LoVo (cell line): Measurements from ENCODE around the gene TMEM214.
"Not testable (repeated sequence)": the region's sequence is repeated elsewhere in the genome, so short reads cannot be mapped to it uniquely, and the experiment has no call there.

ENCODE experiments used
- DNase-seq: peaks from one replicate; pipeline ENCODE4 v3.0.0-alpha.2; 2016; ENCODE audit warnings: low spot score

The TMEM214 gene

GRCh38 chr2:27070653-27071276 is 38.0 kb downstream of the TMEM214 start:
- no peak for DNase-seq

- DNase-seq = peak; percentile 93
These were observed 38.7 kb downstream of the TMEM214 start, which contains the start of gene OST4 for GRCh38 chr2:27071277-27071989. Gene OST4 (minus strand): TSS chr2:27071654.

GRCh38 chr2:27071990-27072830 is 39.4 kb downstream of the TMEM214 start:
- no peak for DNase-seq

- no peak for DNase-seq
These were observed 40.2 kb downstream of the TMEM214 start for GRCh38 chr2:27072920-27073319.

GRCh38 chr2:27073782-27074181 is 41.0 kb downstream of the TMEM214 start:
- no peak for DNase-seq

- DNase-seq = no peak
These were observed 42.2 kb downstream of the TMEM214 start for GRCh38 chr2:27074738-27075565.

GRCh38 chr2:27075566-27075871 is 42.8 kb downstream of the TMEM214 start:
- DNase-seq = not testable (repeated sequence)

- DNase-seq = no peak
These were observed 43.6 kb downstream of the TMEM214 start for GRCh38 chr2:27076323-27076722.

- DNase-seq = no peak
These were observed 44.5 kb downstream of the TMEM214 start for GRCh38 chr2:27077231-27077630.

GRCh38 chr2:27078267-27079194 is 45.8 kb downstream of the TMEM214 start, which contains the start of gene EMILIN1:
Gene EMILIN1 (plus strand): TSS chr2:27078615. CDS start chr2:27079066, 451 bp downstream.
- DNase-seq = no peak

- DNase-seq = no peak
These were observed 46.7 kb downstream of the TMEM214 start for GRCh38 chr2:27079233-27080139.

- DNase-seq = no peak
These were observed 47.3 kb downstream of the TMEM214 start for GRCh38 chr2:27080140-27080469.

- DNase-seq = no peak
These were observed 47.8 kb downstream of the TMEM214 start for GRCh38 chr2:27080603-27080936.

- DNase-seq = no peak
These were observed 49.4 kb downstream of the TMEM214 start for GRCh38 chr2:27081984-27082772.

GRCh38 chr2:27082773-27083409 is 50.1 kb downstream of the TMEM214 start:
- DNase-seq = no peak

GRCh38 chr2:27083410-27084296 is 50.9 kb downstream of the TMEM214 start:
- no peak for DNase-seq

GRCh38 chr2:27084297-27085061 is 51.7 kb downstream of the TMEM214 start:
- no peak for DNase-seq
